ENCODE results near the gene PLD3.

Gene PLD3

GRCh38 chr19:40413291-40413845, 64.9 kb downstream of the PLD3 start, which contains the start of gene PRX:
Gene PRX, minus strand, starts transcription at chr19:40413378. Its CDS starts 5,446 bp downstream, at chr19:40407932.
- Histone ChIP-seq H3K9me2 (ENCODE audit: low read depth, low read length) (no peaks in the 10 kb centered on the region), H3K4me1 (ENCODE audit: insufficient read depth, low read length, severe bottlenecking) (peaks cover 72% of the 10 kb centered on the region), H3K4me2 (ENCODE audit: low read length) (peak within 1 kb of the TSS; percentile 51), H4K20me1 (ENCODE audit: insufficient read depth, low read length) (no peaks in the 10 kb centered on the region), H3F3A (ENCODE audit: insufficient read depth, low read length) (no peaks in the 10 kb centered on the region), H3K36me3 (ENCODE audit: insufficient read depth, low read length) (no peaks in the 10 kb centered on the region), H3K9ac (ENCODE audit: low read length) (peak within 1 kb of the TSS; percentile 65), H3K9me3 (ENCODE audit: low read length) (no peaks in the 10 kb centered on the region), H3K4me3 (ENCODE audit: low read depth, low read length, poor library complexity, severe bottlenecking) (peak within 1 kb of the TSS; percentile 53), H2AFZ (ENCODE audit: low read length) (no peak within 1 kb of the TSS), H3K27me3 (ENCODE audit: insufficient read depth, low read length) (no peaks in the 10 kb centered on the region), H3K79me2 (ENCODE audit: insufficient read depth, low read length) (no peaks in the 10 kb centered on the region), H3K27ac (ENCODE audit: low read depth, low read length, poor library complexity, severe bottlenecking) (peak within 1 kb of the TSS; percentile 96)
- TF ChIP-seq EZH2 (IDR thresholded peaks at IDR 0.05; ENCODE audit: borderline replicate concordance, low read length) (no peak), CTCF (IDR thresholded peaks at IDR 0.05; ENCODE audit: low read length) (no peak)

- H4K20me1 ChIP-seq (ENCODE audit: insufficient read depth, low read length) = no peaks in the 10 kb centered on the region
- no peak overlapping the region for H3K4me2 ChIP-seq (ENCODE audit: low read length)
- H3K9me3 ChIP-seq (ENCODE audit: low read length) = no peaks in the 10 kb centered on the region
- peak overlapping the region; percentile 96 for H3K27ac ChIP-seq (ENCODE audit: low read depth, low read length, poor library complexity, severe bottlenecking)
- H3K9me2 ChIP-seq (ENCODE audit: low read depth, low read length) = no peaks in the 10 kb centered on the region
- no peak for TF ChIP-seq CTCF (IDR thresholded peaks at IDR 0.05; ENCODE audit: low read length)
- TF ChIP-seq EZH2 (IDR thresholded peaks at IDR 0.05; ENCODE audit: borderline replicate concordance, low read length) = no peak
- H3K4me3 ChIP-seq (ENCODE audit: low read depth, low read length, poor library complexity, severe bottlenecking) = no peak overlapping the region
- H3K27me3 ChIP-seq (ENCODE audit: insufficient read depth, low read length) = no peaks in the 10 kb centered on the region
- H3K4me1 ChIP-seq (ENCODE audit: insufficient read depth, low read length, severe bottlenecking) = peaks cover 58% of the 10 kb centered on the region
- H3F3A ChIP-seq (ENCODE audit: insufficient read depth, low read length) = no peaks in the 10 kb centered on the region
- no peak overlapping the region for H3K9ac ChIP-seq (ENCODE audit: low read length)
- H2AFZ ChIP-seq (ENCODE audit: low read length) = no peak overlapping the region
- H3K79me2 ChIP-seq (ENCODE audit: insufficient read depth, low read length) = no peaks in the 10 kb centered on the region
- no peaks in the 10 kb centered on the region for H3K36me3 ChIP-seq (ENCODE audit: insufficient read depth, low read length)
Observed at GRCh38 chr19:40414542-40415535, 66.3 kb downstream of the PLD3 start.

GRCh38 chr19:40415768-40416167, 67.3 kb downstream of the PLD3 start:
- Histone ChIP-seq H3K4me2 (ENCODE audit: low read length) (no peak overlapping the region), H3K4me1 (ENCODE audit: insufficient read depth, low read length, severe bottlenecking) (peaks cover 49% of the 10 kb centered on the region), H3K27ac (ENCODE audit: low read depth, low read length, poor library complexity, severe bottlenecking) (peak overlapping the region; percentile 74), H4K20me1 (ENCODE audit: insufficient read depth, low read length) (no peaks in the 10 kb centered on the region), H3K9me2 (ENCODE audit: low read depth, low read length) (no peaks in the 10 kb centered on the region), H3K4me3 (ENCODE audit: low read depth, low read length, poor library complexity, severe bottlenecking) (no peak overlapping the region), H2AFZ (ENCODE audit: low read length) (no peak overlapping the region), H3K9ac (ENCODE audit: low read length) (no peak overlapping the region), H3K9me3 (ENCODE audit: low read length) (no peaks in the 10 kb centered on the region), H3F3A (ENCODE audit: insufficient read depth, low read length) (no peaks in the 10 kb centered on the region), H3K36me3 (ENCODE audit: insufficient read depth, low read length) (no peaks in the 10 kb centered on the region), H3K79me2 (ENCODE audit: insufficient read depth, low read length) (no peaks in the 10 kb centered on the region), H3K27me3 (ENCODE audit: insufficient read depth, low read length) (no peaks in the 10 kb centered on the region)
- TF ChIP-seq CTCF (IDR thresholded peaks at IDR 0.05; ENCODE audit: low read length) (no peak), EZH2 (IDR thresholded peaks at IDR 0.05; ENCODE audit: borderline replicate concordance, low read length) (no peak)
